SK-MEL-5 (cell line): ENCODE measurements around the gene SLC29A1. TPM values are rescaled to one million over a fixed set of nuclear protein-coding genes. Genes with fewer than 3 reads are reported as not detected.
A peak's percentile ranks its signal among the peaks of the same experiment; 100 is the strongest.

Experiments
- DNase-seq: peaks from one replicate; pipeline ENCODE4 v3.0.0-alpha.2; 2016; ENCODE audit warnings: low read depth, low spot score
- in situ Hi-C: cut with HindIII; loops from 2 replicates; pipeline ENCODE4 v1.10.0; 2016; ENCODE audit warnings: low sequenced_read_pairs, high pct_unique_total_duplicates, low pct_unique_long_range_greater_than_20kb
- total RNA-seq: library from RNA; depleted of rRNA; stranded (reverse); fragments of >200 nt; shearing (Covaris generic); gene quantifications from 2 replicates; pipeline ENCODE4 v1.2.3, GENCODE V29; 2014

SLC29A1 gene
- total RNA-seq, 1 experiment from 2014 or later, result 9.3 TPM

DNA sequence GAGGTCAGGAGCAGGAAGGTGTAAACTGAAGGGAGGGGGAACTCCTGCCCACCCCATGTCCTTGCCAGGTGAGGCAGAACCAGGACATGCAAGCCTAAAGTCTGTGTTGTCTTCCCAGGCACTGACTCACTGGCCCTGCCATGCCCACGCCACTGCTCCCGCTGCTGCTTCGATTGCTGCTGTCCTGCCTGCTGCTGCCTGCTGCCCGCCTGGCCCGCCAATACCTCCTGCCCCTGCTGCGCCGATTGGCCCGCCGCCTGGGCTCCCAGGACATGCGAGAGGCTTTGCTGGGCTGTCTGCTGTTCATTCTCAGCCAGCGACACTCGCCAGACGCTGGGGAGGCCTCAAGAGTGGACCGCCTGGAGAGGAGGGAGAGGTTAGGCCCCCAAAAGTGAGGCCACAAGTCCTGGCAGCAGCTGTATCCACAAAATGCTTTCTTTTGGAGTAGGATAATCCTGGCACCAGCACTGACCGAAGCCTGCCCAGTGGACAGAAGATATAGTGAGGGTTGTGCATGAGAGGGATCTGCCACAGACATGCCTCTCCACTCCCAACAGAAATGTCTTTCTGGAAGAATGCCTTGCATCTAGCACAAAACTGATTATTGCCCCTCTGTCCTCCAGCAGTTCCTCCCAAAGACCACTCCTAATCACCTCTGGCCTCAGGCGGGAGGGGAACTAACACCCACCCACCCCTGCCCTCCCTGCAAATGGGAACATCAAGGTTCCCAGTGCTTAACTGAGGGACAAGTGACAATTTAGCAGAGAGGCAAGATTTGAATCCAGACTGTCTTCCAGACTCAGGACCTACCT lies 5.9 kb upstream of the SLC29A1 start:
- in situ Hi-C loops, result no loop called here
- DNase-seq, result no peak

DNA sequence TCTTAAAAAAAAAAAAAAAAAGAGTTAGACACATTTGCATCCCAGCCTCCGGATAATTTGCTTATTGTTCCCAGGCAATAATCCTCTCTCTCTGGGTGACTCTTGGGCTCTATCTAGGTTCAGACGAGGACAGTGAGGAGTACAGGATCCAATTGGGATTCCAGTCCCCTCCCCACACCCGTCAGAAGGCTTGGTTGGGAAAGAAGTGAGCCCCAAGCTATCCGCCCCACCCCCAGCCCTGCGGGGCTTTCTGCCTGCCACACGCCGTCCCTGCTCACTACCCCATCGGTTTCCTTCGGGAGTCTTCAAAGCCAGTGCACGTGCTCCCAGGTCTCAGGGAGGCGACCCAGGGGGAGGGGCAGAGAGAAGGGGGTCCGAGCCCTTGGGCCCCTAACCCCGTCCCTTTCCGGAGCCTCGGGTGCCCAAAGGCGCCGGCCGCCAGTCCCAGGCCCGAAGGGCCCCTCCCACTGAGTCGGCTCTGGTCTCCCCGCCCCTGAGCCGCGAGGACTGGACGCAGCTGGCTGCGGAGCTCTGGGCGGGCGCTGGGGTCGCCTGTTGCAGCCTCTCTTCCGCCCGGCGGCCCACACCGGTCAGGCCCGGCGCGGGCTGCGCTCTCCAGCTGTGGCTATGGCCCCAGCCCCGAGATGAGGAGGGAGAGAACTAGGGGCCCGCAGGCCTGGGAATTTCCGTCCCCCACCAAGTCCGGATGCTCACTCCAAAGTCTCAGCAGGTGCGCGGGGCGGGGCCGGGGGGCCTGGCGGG lies 4.2 kb upstream of the SLC29A1 start:
- no peak for DNase-seq
- in situ Hi-C loops, result no loop called here

DNA sequence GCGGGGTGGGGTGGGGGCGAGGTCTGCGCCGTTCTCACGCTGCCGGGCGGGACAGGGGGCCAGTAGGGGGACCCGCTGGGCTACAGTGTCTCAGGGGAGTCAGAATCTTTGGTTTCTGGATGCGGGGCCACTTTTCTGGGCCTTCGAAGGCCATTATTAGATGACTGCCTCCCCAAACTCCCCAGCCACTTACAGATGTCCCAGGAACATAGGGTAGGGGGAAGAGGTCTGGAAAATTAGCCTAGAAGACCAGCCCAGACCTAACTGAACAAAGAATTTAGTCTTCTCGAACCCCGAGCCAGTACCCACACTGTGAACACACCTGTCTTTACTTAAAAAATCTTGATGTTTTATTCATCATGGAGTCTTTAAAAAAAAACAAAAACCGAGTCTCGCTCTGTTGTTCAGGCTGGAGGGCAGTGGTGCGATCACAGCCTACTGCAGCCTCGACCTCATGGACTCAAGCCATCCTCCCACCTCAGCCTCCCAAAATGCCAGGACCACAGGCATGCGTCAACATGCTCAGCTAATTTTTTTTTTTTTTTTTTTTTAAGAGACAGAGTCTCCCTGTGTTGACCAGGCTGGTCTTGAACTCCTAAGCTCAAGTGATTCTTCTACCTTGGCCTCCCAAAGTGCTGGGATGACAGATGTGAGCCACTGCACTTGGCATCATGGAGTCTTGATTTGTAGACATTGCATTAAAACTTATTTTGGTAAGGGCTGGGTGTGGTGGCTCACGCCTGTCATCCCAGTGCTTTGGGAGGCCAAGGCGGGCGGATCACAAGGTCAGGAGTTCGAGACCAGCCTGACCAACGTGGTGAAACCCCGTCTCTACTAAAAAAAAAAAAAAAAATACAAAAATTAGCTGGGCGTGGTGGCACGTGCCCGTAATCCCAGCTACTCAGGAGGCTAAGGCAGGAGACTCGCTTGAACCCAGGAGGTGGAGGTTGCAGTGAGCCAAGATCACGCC lies 3.3 kb upstream of the SLC29A1 start:
- no peak for DNase-seq
- in situ Hi-C loops, result no loop called here

DNA sequence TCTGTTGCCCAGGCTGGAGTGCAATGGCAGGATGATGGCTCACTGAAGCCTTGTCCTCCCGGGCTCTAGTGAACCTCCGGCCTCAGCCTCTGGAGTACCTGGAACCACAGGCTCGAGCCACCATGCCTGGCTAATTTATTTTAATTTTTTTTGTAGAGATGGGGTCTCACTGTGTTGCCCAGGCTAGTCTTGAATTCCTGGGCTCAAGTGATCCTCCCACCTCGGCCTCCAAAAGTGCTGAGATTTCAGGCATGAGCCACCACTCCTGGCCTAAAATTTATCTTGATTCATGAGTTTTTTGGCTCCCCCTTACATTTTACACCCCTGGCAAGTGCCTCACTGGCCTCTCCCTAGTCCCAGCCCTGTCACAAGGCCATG lies 2.5 kb upstream of the SLC29A1 start:
- DNase-seq, result no peak
- in situ Hi-C loops, result no loop called here

DNA sequence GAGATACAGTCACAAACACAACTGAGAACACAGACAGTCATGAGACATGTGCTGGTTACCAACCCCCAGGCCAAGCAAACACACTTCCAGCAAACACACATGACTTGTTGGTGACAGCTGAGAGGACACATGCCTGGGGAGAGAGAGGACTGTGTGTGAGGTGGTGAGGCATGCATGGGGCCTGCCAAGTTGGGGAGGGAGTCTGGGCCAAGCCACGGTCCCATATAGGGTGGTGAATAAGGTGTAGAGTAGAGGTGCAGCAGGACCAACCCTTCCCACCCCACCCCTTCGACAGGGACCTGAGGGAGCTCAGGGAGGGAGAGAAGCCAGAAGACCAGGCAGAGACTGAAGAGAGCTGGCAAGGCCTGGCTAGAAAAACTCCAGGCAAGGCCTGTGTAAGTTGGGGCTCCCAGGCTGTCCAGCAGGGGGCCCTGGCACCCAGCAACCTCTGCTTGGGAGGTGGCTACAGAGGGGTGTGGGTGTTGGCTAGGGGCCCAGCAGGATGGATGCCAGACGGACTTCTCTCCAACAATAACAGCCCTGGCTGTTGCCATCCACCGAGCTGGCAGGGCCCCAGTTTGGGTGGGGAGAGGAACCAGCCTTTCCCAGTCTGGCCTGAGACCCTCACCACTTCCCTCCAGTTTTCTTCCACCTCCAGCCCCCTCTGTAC lies 2.0 kb upstream of the SLC29A1 start:
- in situ Hi-C loops, result no loop called here
- DNase-seq, result peak; percentile 68

DNA sequence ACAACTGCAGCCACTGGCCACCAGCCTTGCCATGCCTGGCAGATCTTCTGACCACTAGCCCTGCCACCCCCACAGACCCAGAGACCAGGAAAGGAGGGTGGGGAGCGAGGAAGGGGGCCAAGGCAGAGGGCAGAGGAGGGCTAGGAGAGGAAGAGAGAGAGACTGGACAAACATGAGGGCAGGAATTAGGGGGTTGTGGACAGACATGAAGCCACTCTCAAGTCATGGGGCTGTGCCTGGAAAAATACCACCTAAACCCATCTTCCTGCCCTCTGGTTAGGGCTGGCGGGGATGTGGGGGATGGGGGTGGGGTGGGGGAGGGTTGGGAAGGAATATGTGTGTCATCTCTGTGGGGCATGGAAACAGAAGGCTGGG lies 1.4 kb upstream of the SLC29A1 start:
- DNase-seq, result no peak
- in situ Hi-C loops, result no loop called here

DNA sequence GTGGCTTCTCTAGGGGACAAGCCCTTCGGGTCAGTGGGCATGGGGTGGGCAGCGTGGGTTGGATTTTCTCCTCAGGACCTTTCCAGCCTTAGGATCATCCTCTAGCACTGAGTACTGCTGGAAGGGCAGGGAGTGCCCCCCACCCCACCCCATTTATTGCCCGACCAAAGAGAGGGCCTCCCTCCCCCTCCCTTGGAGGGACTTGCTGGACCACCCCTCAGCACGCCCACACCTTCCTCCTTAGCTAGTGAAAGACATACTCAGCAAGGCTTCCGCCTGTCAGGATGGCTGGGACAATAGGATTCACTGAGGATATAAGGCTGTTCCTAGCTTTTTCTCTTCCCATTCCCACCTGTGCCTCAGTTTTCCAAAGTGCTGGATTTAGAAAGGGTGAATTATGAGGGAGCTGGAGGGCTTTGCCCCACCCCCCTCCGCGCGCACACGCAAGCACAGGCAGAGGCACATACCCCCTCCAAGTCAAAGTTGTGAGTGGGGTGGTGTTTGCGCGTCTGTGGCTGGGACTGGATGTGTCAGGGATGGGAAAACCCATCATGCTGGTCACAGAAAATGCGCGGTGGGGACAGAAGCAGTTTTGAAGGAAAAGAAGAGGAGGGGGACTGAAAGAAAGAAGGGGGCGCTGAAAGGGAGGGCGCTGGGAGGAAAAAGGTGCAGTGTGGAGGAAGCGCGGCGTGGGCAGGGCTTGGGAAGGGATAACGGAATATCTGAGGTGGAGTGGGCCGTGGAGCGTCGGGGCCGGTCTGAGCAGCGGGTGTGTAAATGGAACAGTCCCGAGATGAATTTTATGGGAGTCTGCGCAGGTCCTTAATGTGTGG lies 693 bp upstream of the SLC29A1 start:
- in situ Hi-C loops, result no loop called here
- DNase-seq, result no peak

DNA sequence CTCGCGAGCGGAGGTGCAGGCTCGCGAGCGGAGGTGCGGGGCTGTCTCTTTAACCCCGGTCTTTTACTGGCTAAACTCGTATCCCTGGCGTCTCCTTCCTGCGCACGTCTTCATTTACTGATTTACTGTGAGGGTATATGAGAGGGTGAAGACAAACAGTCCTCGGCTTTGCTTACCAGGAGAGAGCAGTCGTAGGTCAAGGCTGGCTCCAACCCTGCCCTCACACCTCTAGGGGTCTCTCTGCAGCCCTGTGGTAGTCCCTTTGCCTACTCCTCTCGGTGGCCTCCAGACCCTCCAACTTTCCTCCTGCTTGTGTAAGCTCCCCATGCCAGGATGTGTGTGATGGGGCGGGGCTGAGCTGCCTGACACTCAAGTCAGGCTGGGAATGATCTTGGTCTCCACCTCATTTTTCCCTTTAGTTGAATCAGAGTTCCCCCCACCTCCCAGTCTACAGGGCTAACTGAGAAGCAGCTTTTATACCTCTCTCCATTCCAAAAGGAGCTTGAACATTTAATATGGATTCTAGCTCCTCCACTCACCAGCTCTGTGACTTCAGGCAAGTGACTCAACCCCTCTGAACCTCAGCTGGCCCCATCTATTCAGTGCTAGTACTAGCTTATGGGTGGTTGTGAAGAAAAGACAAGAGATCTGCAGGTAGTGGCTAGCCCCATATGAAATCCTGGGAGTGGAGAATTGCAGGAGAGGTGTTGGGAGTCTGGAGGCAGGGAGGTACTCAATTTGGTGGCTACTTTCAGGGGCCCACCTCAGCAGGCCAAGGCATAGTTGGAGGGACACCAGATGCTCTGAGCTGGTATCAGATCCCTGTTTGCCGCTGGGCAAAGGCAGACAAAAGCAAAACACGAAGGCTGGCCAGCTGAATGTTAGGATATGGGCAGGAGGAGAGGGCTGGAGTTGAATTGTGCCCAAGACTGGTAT lies 902 bp downstream of the SLC29A1 start:
- no peak for DNase-seq
- in situ Hi-C loops, result no loop called here

DNA sequence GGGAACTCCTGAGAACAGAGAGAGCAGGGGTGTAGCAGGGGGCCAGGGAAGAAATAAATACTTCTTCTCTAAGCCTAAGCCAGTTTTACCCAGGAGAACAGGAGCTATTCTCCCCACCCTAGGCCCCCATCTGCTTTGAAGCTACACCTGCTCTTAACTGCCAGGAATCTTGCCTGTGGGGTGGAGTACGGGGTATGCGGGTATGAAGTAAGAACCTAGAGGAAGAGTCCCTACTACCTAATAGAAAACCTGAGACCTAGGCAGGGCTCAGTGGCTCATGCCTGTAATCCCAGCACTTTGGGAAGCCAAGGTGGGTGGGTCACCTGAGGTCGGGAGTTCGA lies 1.5 kb downstream of the SLC29A1 start:
- no peak for DNase-seq
- in situ Hi-C loops, result no loop called here

DNA sequence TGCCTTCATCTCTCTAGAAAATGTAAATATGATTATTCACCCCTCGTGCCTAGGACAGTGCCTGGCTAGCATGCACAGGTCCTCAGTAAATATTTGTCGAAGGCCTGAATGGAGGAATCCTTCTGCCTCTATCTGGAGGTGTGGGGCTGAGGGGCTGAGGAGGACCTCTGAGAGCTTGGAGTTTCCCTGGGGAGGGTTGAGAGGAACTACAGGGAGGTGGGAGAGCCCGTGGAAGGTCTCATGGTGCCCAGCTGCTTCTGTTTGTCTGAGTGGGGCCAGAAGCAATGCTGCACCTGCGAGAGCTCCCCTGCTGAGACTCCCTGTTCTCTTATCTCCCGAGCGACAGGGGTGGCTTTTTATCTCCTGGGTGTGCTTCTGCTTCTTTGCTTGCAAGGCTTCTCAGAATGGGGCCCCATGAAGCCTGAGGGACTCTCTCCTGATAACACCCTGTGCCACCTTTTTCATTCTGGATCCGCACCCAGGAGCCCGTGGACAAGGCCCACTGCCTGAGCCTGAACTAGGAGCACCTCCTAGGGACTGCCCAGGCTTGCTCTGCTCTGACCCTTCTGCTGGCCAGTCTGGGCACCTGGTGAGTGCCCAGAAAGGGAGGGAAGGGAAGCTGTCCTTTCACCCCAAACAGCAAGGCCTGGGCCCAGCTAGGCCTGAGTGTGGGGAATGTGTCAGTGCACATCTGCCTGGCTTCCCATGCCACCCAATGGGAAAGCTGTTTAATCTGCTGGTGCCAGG lies 2.4 kb downstream of the SLC29A1 start:
- in situ Hi-C loops, result no loop called here
- no peak for DNase-seq

DNA sequence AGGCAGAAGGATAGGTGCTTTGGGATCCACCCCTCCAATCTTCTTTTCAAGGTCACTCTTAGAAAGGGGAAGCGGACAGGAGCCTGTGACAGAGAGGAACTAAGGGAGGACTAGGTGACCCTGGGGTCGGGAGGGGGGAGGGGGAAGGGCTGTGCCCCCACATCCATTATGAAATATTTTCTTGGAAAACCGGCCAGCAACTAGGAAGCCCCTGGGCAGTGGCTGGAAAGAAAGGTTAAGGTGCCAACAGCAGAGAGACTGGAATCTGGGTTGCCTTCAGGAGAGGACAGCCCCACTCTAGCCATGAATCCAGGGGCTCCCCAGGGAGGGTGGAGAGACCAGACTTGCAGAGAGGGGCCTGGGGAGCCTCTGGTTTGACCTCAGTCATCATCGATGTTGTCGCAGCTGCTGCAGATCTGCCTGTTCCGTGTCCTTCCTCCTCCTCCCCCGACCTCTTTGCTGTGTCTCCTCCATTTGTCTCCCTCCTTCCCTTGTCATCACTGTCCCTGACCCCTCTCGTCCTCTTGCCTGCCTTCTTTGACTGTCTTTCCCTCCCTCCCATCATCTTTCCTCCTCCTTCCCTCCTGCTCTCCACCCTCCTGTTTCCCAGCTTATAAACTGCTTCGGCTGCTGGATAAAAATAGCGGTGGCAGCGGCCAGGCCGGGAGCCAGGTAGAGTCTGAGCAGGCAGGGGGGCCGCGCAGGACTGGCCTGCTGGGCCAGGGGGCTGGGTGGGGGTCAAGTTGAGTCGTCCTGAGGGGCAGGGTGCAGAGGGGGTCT lies 3.2 kb downstream of the SLC29A1 start:
- DNase-seq, result no peak
- in situ Hi-C loops, result no loop called here

DNA sequence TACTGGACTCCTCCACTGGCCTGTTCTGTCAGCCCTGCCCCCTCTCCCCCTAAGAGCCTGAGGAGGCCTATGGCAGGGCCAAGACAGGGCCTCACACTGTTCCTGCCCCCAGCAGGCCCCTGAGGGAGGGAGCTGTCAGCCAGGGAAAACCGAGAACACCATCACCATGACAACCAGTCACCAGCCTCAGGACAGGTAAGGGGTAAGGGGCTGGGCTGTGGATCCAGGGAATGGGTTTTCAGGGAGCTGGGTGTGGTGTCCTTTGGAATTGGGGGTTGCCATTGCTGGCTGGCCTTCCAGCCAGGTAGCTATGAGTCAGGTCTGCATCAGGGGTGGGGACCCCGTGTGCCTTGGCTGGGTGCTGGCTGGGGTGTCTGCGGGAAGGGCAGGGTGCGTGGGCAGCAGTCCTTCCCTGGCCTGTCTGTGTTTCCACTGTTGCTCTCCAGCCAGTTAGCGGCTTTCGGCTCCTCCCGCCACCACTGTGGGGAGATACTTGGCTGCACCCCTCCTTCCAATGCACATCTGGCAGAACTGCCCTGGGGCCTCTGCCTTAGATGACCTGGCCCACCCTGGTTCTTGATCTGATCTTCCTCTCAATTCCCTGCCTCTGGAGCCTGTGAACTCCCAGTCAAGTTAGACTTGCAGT lies 3.9 kb downstream of the SLC29A1 start:
- in situ Hi-C loops, result no loop called here

DNA sequence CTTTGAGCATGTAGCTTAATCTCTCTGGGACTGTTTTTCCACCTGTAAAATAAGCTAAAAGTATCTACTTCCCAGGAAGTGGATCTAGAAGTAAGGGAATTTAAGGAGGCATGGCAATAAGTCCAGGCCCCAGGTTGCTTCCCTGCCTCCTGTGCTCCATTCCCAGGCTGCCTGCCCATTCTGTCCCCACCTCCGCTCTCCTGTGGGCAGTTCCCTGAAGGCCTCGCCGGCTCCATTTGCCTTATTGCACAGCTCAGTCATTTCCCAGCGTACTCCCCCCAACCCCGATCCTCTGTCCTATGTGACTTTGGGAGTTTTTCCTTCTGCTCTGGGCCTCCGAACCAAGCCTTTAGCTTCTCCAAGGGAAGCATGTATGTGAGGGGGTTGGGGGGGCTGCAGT lies 4.6 kb downstream of the SLC29A1 start:
- in situ Hi-C loops, result no loop called here
- no peak for DNase-seq

More for the DNA sequence above, 3.9 kb downstream of the SLC29A1 start:
- no peak for DNase-seq

DNA sequence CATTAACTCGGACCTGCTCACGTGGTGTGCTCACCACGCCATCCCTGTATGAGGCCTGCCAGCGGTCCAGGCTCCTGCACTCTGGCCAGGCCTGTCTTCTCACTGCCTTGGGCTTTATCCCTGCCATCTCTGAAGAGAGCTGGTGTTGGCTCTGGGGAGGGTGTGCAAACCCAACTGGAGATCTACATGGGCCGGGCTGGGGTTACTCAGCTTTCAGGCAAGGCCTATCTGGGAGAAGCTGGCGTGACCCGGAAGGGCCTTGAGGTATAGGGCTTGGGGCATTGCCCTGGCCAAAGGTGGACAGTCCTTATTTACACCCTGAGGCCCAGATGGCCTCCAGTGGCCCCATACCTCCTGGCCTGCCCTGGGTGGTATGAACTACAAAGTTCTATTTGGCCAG lies 5.0 kb downstream of the SLC29A1 start:
- in situ Hi-C loops, result no loop called here
- no peak for DNase-seq
